Smooth muscle cell (in vitro differentiated cells): ENCODE data around the gene CACNA2D1. TPM values are rescaled to one million over a fixed set of nuclear protein-coding genes. Genes with fewer than 3 reads are reported as not detected.

Experiments
- DNase-seq: peaks from one replicate; lab custom pipeline; 2025; ENCODE audit not compliant: unreplicated experiment; lab: John Stamatoyannopoulos, UW
- H2AFZ ChIP-seq: fragments of 200-600 bp; sonication (generic); 2 replicates; pipeline ENCODE4 v1.6.0; 2016; ENCODE audit warnings: antibody characterized with exemption, low read depth, mild to moderate bottlenecking
- H3F3A ChIP-seq: fragments of 200-600 bp; sonication (generic); 2 replicates; pipeline ENCODE4 v1.6.0; 2017; ENCODE audit warnings: antibody characterized with exemption, low read depth
- H3K27ac ChIP-seq: fragments of 200-600 bp; sonication (generic); 2 replicates; pipeline ENCODE4 v1.5.1; 2016; ENCODE audit warnings: low read depth, mild to moderate bottlenecking
- H3K27me3 ChIP-seq: fragments of 200-600 bp; sonication (generic); 2 replicates; pipeline ENCODE4 v1.6.1; 2016; ENCODE audit warnings: low read depth, mild to moderate bottlenecking
- H3K36me3 ChIP-seq: fragments of 200-600 bp; sonication (generic); 2 replicates; pipeline ENCODE4 v1.5.1; 2016; ENCODE audit warnings: low read depth
- H3K4me1 ChIP-seq: fragments of 200-600 bp; sonication (generic); 2 replicates; pipeline ENCODE4 v1.5.1; 2016; ENCODE audit warnings: low read depth
- H3K4me2 ChIP-seq: fragments of 200-600 bp; sonication (generic); 2 replicates; pipeline ENCODE4 v1.6.0; 2016; ENCODE audit warnings: mild to moderate bottlenecking
- H3K4me3 ChIP-seq: fragments of 200-600 bp; sonication (generic); 2 replicates; pipeline ENCODE4 v1.5.1; 2016; ENCODE audit warnings: mild to moderate bottlenecking
- H3K79me2 ChIP-seq: fragments of 200-600 bp; sonication (generic); 2 replicates; pipeline ENCODE4 v1.6.0; 2016; ENCODE audit warnings: low read depth, mild to moderate bottlenecking
- H3K9ac ChIP-seq: fragments of 200-600 bp; sonication (generic); 2 replicates; pipeline ENCODE4 v1.6.0; 2016; ENCODE audit warnings: low read depth
- H3K9me3 ChIP-seq: fragments of 200-600 bp; sonication (generic); replicated peaks from 2 replicates; pipeline ENCODE4 v1.5.1; 2016; ENCODE audit warnings: low read depth
- H4K20me1 ChIP-seq: fragments of 200-600 bp; sonication (generic); 2 replicates; pipeline ENCODE4 v1.6.0; 2016; ENCODE audit warnings: low read depth
- CTCF ChIP-seq: fragments of 200-600 bp; sonication (generic); IDR thresholded peaks from 2 replicates; pipeline ENCODE4 v1.5.1; 2017; ENCODE audit warnings: borderline replicate concordance, mild to moderate bottlenecking, antibody characterized with exemption; ENCODE audit not compliant: insufficient read depth, poor library complexity, severe bottlenecking
- WGBS: methylation state at CpG from one replicate; pipeline ENCODE4 v1.1.7; 2016; ENCODE audit warnings: low lambda C conversion rate; 5-methylcytosine and 5-hydroxymethylcytosine counted together
- polyA plus RNA-seq: library from polyadenylated mRNA; unstranded; fragments of >200 nt; fragmentation: Nextera tagmentation; extraction: Ambion mirVana; gene quantifications from 2 replicates; pipeline ENCODE4 v1.2.1, GENCODE V29; 2016
- total RNA-seq: library from RNA; depleted of rRNA; stranded (reverse); fragments of >200 nt; gene quantifications from 2 replicates; pipeline ENCODE4 v1.2.3, GENCODE V29; 2014

Gene CACNA2D1
- total and polyA plus RNA-seq, 2 experiments from 2014 or later: 4.1 to 39.3 TPM

DNA sequence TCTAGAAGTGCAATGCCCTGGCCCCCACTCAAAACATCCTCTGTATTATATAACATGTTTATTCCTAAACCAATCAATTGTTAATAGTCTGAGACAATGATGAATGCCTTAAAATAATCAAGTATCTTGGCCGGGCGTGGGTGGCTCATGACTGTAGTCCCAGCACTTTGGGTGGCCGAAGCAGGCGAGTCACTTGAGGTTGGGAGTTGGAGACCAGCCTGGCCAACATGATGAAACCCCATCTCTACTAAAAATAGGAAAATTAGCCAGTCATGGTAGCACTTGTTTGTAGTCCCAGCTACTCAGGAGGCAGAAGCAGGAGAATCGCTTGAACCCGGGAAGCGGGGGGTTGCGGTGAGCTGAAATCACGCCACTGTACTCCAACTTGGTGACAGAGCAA lies 29.4 kb upstream of the CACNA2D1 start:
- Histone ChIP-seq H3F3A (no peaks in the 10 kb centered on the region), H3K9ac (no peak overlapping the region), H3K27ac (no peak overlapping the region), H3K4me2 (no peak overlapping the region), H2AFZ (no peak overlapping the region), H4K20me1 (no peaks in the 10 kb centered on the region), H3K27me3 (no peaks in the 10 kb centered on the region), H3K4me3 (no peak overlapping the region), H3K36me3 (no peaks in the 10 kb centered on the region), H3K9me3 (no peaks in the 10 kb centered on the region), H3K4me1 (no peaks in the 10 kb centered on the region), H3K79me2 (no peaks in the 10 kb centered on the region)
- no peak for DNase-seq
- no peak for TF ChIP-seq CTCF
- whole genome bisulfite sequencing: 98% methylated on average over 9 of the region's 9 CpGs

GRCh38 chr7:82471351-82472020 lies 27.9 kb upstream of the CACNA2D1 start:
- Histone ChIP-seq H3K27ac (no peak overlapping the region), H3K9me3 (no peaks in the 10 kb centered on the region), H3K36me3 (no peaks in the 10 kb centered on the region), H3K4me3 (no peak overlapping the region), H3K9ac (no peak overlapping the region), H3F3A (no peaks in the 10 kb centered on the region), H3K79me2 (no peaks in the 10 kb centered on the region), H2AFZ (no peak overlapping the region), H3K4me2 (no peak overlapping the region), H3K27me3 (no peaks in the 10 kb centered on the region), H3K4me1 (no peaks in the 10 kb centered on the region), H4K20me1 (no peaks in the 10 kb centered on the region)
- DNase-seq: no peak
- no peak for TF ChIP-seq CTCF
- whole genome bisulfite sequencing: 86% methylated on average over 6 of the region's 6 CpGs

- Histone ChIP-seq H4K20me1 (no peaks in the 10 kb centered on the region), H3K4me3 (no peak overlapping the region), H3K79me2 (no peaks in the 10 kb centered on the region), H3K4me1 (no peaks in the 10 kb centered on the region), H3K9me3 (no peaks in the 10 kb centered on the region), H3K27ac (no peak overlapping the region), H3K9ac (no peak overlapping the region), H3K4me2 (no peak overlapping the region), H3K36me3 (no peaks in the 10 kb centered on the region), H3F3A (no peaks in the 10 kb centered on the region), H2AFZ (no peak overlapping the region), H3K27me3 (no peaks in the 10 kb centered on the region)
- DNase-seq: no peak
- TF ChIP-seq CTCF: no peak
- WGBS: 66% methylated on average over 4 of the region's 4 CpGs
These were observed 25.6 kb upstream of the CACNA2D1 start for GRCh38 chr7:82469207-82469606.

DNA sequence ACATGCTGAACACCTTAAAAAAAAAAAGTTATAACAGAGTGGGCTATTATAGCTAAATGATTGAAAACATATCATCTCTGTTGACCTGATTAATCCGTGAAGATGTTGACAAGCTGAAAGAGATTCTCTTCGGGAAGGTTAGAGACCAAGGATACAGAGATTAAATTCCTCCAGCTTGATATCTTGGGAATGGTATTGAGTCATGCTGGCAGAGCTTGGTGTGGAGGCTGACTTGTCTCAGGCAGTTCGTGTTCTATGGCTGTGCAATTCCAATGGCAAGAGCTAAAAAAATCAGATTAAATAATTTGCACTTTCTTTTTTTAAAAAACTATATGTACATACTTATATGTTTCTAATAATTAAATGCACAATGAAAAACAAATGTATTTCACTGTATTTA lies 24.9 kb upstream of the CACNA2D1 start:
- H3K27me3 ChIP-seq: no peaks in the 10 kb centered on the region
- no peak overlapping the region for H3K27ac ChIP-seq
- TF ChIP-seq CTCF: no peak
- H2AFZ ChIP-seq: no peak overlapping the region
- H3K4me1 ChIP-seq: no peaks in the 10 kb centered on the region
- H3K9ac ChIP-seq: no peak overlapping the region
- no peaks in the 10 kb centered on the region for H3K79me2 ChIP-seq
- no peaks in the 10 kb centered on the region for H3F3A ChIP-seq
- WGBS: 78% methylated on average over 3 of the region's 3 CpGs
- H3K4me2 ChIP-seq: no peak overlapping the region
- DNase-seq: no peak
- no peak overlapping the region for H3K4me3 ChIP-seq
- no peaks in the 10 kb centered on the region for H4K20me1 ChIP-seq
- no peaks in the 10 kb centered on the region for H3K36me3 ChIP-seq
- H3K9me3 ChIP-seq: no peaks in the 10 kb centered on the region
